ENCODE results near the gene FBXW8.
"Not testable (repeated sequence)": the region's sequence is repeated elsewhere in the genome, so short reads cannot be mapped to it uniquely, and the experiment has no call there.

FBXW8 gene

DNA sequence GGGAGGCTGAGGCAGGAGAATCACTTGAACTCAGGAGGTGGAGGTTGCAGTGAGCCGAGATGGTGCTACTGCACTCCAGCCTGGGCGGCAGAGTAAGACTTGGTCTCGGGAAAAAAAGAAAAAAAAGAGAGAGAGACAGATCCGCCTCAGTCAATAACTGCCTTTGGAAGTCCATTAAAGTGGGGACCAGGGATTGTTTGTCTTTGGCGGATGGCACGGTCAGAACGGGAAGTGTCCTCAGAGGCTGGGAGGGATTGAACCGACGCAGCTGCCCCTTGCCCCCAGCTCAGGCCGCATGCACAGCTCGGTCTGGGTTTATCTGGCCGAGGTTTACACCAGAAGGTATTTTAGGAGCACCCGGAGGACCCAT lies 134.0 kb downstream of the FBXW8 start:
- Mint-ChIP-seq H3K4me3 (no peak overlapping the region), H3K36me3 (ENCODE audit: low read depth) (no peaks in the 10 kb centered on the region), H3K4me1 (ENCODE audit: low read depth) (no peaks in the 10 kb centered on the region), H3K27ac (no peak overlapping the region), H3K27me3 (no peaks in the 10 kb centered on the region), H3K9me3 (no peaks in the 10 kb centered on the region)

DNA sequence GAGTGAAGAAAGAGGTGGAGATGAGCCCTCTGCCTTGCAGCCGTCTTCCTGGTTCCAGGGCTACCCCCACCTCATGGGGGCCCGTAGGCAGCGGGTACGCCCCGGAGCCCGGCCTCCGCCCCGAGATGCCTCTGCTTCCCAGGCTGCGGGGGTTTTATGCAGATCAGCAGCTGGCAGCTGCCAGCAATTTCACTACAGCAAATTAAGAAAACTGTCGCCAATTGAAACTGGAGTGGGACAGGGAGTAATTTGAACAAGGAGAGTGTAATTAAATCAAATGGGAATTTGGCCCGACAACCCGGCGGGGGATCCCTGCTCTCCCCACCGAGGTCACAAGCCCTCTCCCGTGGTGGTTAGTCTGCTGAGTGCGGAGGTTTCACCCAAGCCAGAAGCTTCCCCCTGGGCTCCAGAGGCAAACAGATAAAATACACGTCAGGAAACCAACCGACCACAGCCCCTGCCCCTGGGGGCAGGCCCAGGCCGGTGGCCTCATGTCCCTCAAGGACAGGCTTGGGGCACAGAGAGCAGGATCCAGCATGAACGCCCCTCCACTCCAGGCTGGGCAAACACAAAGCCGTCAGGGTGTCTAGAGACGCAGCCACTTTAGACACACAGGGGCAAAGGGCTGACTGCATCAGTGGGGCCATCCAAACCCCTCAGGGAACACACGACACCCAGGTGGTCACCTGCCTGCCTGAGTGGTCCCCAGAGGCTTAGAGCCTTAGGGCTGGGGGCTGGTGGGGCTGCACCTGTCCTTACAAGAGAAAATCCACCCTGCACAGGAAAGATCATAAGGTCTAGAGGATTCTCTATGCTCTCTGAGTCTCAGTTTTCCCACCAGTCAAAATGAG lies 134.6 kb downstream of the FBXW8 start:
- Mint-ChIP-seq H3K9me3 (no peaks in the 10 kb centered on the region), H3K27me3 (no peaks in the 10 kb centered on the region), H3K27ac (no peak overlapping the region), H3K4me1 (ENCODE audit: low read depth) (no peaks in the 10 kb centered on the region), H3K36me3 (ENCODE audit: low read depth) (no peaks in the 10 kb centered on the region), H3K4me3 (no peak overlapping the region)

DNA sequence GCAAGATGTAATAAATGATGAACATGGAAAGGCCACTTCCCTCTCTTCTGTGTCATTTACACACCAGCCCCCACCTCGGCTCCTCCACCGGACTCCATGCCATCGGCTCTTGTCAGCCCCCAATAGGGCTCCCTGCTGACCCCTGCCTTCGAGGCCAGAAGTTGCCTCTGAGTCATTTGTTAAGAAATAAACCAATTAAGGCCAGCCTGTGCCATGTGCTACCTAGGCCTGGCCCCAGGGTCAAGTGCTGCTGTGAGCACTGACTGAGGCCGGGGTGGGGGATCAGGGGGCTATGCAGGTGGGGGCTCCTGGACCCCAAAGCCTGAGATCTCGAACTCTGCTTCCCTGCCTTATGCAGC lies 135.2 kb downstream of the FBXW8 start:
- H3K27ac Mint-ChIP-seq: no peak overlapping the region
- H3K4me1 Mint-ChIP-seq (ENCODE audit: low read depth): no peaks in the 10 kb centered on the region
- no peaks in the 10 kb centered on the region for H3K27me3 Mint-ChIP-seq
- H3K4me3 Mint-ChIP-seq: no peak overlapping the region
- H3K36me3 Mint-ChIP-seq (ENCODE audit: low read depth): no peaks in the 10 kb centered on the region
- no peaks in the 10 kb centered on the region for H3K9me3 Mint-ChIP-seq

DNA sequence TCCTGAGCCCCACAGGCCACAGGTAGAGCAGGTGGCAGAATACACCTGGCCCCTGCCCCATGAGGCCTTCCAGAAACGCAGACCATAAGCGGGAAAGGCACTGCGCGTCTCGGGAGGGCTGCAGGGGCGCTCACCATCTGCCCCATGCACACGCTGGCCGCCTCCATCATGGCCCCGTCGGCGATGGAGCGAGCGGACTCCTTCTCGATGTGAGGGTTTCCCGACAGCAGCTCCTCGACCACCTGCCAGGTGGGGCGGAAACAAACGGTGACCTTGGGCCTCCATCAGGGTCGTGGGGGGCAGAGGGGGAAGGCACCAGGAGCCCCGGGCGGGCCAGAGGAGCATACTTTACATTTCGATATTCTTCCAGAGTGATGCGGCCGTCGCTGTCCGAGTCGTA lies 135.7 kb downstream of the FBXW8 start:
- H3K4me3 Mint-ChIP-seq: no peak overlapping the region
- H3K9me3 Mint-ChIP-seq: no peaks in the 10 kb centered on the region
- H3K27ac Mint-ChIP-seq: no peak overlapping the region
- no peaks in the 10 kb centered on the region for H3K27me3 Mint-ChIP-seq
- H3K36me3 Mint-ChIP-seq (ENCODE audit: low read depth): no peaks in the 10 kb centered on the region
- H3K4me1 Mint-ChIP-seq (ENCODE audit: low read depth): no peaks in the 10 kb centered on the region

DNA sequence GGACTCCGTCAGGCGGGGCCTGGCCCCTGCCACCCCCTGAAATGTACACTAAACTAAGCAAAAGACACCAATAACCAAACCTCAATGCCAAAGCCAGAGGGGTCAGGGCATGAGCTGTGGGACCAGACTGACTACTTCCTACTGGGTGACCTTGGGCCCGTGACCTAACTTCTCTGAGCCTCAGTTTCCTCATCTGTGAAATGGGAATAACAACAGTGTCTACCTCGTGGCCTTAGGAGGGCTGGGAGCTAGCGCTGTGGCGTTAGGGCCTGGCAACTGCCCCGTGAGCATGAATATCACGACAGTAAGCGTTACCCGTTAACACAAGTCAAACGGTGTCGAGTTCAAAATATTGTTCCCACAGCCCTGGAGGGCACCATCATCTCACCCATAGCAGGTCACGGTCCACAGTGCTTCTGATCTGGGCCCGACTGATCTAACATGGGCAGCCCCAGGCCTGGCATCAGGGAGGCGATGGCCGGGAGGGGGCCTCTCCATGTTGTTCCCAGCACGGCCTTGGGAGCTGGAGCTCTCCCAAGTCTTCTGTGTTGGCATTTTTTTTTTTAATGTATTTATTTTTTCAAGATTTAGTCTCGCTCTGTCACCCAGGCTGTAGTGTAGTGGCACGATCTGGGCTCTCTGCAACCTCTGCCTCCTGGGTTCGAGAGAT lies 136.2 kb downstream of the FBXW8 start:
- H3K27ac Mint-ChIP-seq: no peak overlapping the region
- H3K4me1 Mint-ChIP-seq (ENCODE audit: low read depth): no peaks in the 10 kb centered on the region
- H3K4me3 Mint-ChIP-seq: no peak overlapping the region
- H3K9me3 Mint-ChIP-seq: no peaks in the 10 kb centered on the region
- H3K36me3 Mint-ChIP-seq (ENCODE audit: low read depth): no peaks in the 10 kb centered on the region
- H3K27me3 Mint-ChIP-seq: no peaks in the 10 kb centered on the region

DNA sequence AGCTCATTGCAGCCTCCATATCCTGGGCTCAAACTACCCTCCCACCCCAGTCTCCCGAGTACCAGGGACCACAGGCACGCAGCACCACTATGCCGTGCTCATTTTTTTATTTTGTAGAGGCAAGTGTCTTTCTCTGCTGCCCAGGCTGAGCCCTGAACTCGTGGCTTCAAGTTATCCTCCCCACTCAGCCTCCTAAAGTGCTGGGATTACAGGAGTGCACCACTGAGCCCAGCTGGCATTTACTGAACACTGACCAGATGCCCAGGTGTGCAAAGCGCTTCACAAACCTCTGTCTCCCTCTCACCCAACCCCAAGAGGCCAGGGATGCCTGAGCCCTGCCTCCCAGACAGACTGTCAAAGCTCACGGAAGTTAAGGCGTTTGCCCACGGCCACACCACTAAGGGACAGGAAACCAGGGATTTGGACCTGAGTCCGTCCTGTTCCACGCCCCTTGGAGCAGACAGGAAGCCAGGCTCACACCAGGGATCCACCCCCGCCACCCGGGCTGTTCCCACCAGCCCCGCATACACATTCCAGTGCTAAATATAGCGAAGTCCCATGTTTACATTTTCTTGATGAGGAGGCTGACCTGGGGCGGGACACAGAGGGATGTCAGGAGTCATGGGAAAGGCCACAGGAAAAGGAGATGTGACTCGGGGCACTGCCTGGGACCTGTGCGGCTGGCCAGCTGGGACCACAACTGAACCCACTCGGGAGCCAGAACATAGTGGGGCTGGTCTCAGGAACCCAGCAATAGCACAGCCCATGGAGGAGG lies 137.2 kb downstream of the FBXW8 start:
- Mint-ChIP-seq H3K4me3 (no peak overlapping the region), H3K4me1 (ENCODE audit: low read depth) (no peaks in the 10 kb centered on the region), H3K27me3 (no peaks in the 10 kb centered on the region), H3K36me3 (ENCODE audit: low read depth) (no peaks in the 10 kb centered on the region), H3K9me3 (no peaks in the 10 kb centered on the region), H3K27ac (no peak overlapping the region)

DNA sequence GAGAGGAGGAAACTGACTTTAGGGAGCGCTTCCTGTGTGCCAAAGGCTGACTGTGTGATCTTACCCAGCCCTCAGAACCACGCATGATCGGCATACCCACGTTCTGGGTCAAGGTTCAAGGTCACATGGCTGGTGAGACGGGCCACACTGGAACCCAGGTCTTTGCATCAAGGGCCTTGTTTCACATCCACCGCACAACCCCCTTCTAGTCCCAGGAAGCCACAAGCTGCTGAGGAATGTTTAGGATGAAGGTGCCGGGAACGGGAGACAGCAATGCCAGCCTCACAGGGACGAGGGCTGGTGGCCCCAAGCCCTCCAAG lies 137.8 kb downstream of the FBXW8 start:
- Mint-ChIP-seq H3K4me3 (no peak overlapping the region), H3K27me3 (no peaks in the 10 kb centered on the region), H3K27ac (no peak overlapping the region), H3K36me3 (ENCODE audit: low read depth) (no peaks in the 10 kb centered on the region), H3K9me3 (no peaks in the 10 kb centered on the region), H3K4me1 (ENCODE audit: low read depth) (no peaks in the 10 kb centered on the region)

DNA sequence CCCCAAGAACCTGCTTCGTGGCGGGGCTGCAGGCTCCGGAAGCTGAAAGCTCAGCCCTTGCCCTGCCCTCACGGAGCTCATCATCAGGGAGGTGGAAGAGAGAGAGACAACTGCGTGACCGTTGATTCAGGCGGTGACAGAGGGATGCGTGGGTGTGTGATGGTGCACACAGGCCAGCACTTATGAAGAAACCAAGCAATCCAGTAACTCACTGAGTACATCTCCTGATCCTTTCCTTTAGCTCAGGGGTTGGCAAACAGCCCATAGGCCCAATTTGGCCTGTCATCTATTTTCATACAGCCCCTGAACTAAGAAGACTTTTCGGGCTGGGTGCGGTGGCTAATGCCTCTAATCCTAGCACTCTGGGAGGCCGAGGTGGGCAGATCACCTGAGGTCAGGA lies 138.5 kb downstream of the FBXW8 start:
- H3K9me3 Mint-ChIP-seq: no peaks in the 10 kb centered on the region
- H3K36me3 Mint-ChIP-seq (ENCODE audit: low read depth): no peaks in the 10 kb centered on the region
- H3K4me1 Mint-ChIP-seq (ENCODE audit: low read depth): no peaks in the 10 kb centered on the region
- no peak overlapping the region for H3K27ac Mint-ChIP-seq
- H3K27me3 Mint-ChIP-seq: no peaks in the 10 kb centered on the region
- no peak overlapping the region for H3K4me3 Mint-ChIP-seq

DNA sequence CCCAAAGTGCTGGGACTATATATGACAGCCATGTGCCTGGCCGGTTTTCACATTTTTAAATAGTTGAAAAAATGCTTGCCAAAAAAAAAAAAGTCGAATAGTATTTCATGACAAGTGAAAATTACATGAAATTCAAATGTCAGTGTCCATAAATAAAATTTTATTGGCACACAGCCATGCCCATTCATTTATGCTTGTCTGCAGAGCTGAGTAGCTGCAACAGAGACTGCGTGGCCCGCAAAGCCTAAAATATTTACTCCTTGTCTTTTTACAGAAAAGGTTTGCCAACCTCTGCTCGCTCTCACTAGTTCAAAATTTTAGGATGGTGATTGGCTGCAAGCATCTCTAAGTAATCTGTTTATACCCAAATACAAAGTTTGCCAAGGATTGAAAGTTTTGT lies 139.3 kb downstream of the FBXW8 start:
- Mint-ChIP-seq H3K9me3 (no peaks in the 10 kb centered on the region), H3K4me3 (no peak overlapping the region), H3K36me3 (ENCODE audit: low read depth) (no peaks in the 10 kb centered on the region), H3K27me3 (no peaks in the 10 kb centered on the region), H3K4me1 (ENCODE audit: low read depth) (no peaks in the 10 kb centered on the region), H3K27ac (no peak overlapping the region)

DNA sequence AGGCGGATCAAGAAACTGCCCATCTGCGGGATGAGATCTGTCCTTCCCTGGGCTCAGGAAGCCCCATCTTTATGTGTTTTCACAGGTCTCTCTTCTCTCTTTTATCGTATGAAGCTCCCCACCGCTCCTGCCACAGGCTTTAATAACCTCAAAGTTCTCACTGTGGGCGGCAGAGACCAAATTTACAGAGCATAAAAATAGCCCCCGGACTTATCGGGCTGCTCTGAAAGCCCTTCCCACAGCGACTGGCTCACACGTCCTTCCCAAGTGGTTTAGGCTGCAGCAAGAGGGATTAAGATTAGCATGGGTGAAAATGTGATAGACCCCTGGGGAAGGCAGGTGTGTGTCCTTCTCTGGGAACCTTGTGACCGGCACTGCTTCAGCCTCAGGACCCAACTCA lies 140.6 kb downstream of the FBXW8 start:
- H3K4me1 Mint-ChIP-seq (ENCODE audit: low read depth): no peaks in the 10 kb centered on the region
- no peaks in the 10 kb centered on the region for H3K27me3 Mint-ChIP-seq
- H3K4me3 Mint-ChIP-seq: no peak overlapping the region
- H3K9me3 Mint-ChIP-seq: no peaks in the 10 kb centered on the region
- H3K36me3 Mint-ChIP-seq (ENCODE audit: low read depth): no peaks in the 10 kb centered on the region
- no peak overlapping the region for H3K27ac Mint-ChIP-seq

DNA sequence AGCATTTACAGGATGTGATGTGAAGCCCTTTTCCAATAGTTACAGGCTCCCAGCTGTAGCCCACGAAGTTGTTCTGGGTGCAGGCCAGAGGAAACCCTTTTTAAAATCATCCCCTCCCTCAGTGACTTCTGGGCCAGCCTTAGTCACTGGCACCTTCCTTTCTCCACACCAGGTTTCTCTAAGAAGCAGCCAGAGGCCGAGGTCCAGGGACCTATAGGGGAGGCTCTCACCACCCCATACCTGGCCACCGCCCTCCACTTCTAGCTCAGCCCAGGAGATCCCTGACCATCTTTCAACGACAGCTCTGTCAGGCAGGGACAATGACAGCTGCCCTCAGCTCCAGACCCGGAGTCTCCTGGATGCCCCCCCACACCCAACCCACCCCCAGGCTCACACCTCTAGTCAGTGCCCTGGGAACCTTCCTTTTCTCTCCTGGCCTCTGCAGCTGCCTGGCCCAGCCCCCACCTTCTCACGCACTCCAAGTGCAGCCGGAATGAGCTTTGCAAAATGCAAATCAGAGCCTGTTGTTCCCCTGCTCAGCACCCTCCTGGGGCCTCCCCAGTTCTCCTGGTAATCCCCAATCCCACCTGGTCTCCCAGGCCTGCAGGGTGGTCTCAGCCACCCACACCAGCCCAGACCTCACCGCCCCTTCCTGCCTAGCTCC lies 141.8 kb downstream of the FBXW8 start:
- no peaks in the 10 kb centered on the region for H3K36me3 Mint-ChIP-seq (ENCODE audit: low read depth)
- no peaks in the 10 kb centered on the region for H3K27me3 Mint-ChIP-seq
- no peak overlapping the region for H3K4me3 Mint-ChIP-seq
- H3K4me1 Mint-ChIP-seq (ENCODE audit: low read depth): no peaks in the 10 kb centered on the region
- H3K27ac Mint-ChIP-seq: no peak overlapping the region
- H3K9me3 Mint-ChIP-seq: no peaks in the 10 kb centered on the region

DNA sequence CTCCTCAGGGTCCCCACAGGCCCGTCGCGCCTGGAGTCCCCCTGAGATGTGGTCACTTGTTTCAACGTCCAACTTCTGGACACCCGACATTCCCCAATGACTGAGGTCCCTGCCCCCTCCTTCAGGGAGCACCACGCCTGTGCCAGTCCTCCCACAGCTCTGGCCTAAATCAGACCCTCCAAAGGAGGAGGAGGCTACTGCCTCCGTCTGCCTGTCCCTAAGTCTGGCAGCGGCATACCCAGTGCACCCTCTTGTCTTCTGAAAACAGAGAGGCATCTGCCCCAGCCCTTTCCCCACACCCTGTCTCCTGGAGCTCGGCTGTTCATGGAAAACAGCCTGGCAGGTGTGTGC lies 142.3 kb downstream of the FBXW8 start:
- no peaks in the 10 kb centered on the region for H3K4me1 Mint-ChIP-seq (ENCODE audit: low read depth)
- H3K27ac Mint-ChIP-seq: no peak overlapping the region
- H3K4me3 Mint-ChIP-seq: no peak overlapping the region
- H3K36me3 Mint-ChIP-seq (ENCODE audit: low read depth): no peaks in the 10 kb centered on the region
- no peaks in the 10 kb centered on the region for H3K27me3 Mint-ChIP-seq
- no peaks in the 10 kb centered on the region for H3K9me3 Mint-ChIP-seq

DNA sequence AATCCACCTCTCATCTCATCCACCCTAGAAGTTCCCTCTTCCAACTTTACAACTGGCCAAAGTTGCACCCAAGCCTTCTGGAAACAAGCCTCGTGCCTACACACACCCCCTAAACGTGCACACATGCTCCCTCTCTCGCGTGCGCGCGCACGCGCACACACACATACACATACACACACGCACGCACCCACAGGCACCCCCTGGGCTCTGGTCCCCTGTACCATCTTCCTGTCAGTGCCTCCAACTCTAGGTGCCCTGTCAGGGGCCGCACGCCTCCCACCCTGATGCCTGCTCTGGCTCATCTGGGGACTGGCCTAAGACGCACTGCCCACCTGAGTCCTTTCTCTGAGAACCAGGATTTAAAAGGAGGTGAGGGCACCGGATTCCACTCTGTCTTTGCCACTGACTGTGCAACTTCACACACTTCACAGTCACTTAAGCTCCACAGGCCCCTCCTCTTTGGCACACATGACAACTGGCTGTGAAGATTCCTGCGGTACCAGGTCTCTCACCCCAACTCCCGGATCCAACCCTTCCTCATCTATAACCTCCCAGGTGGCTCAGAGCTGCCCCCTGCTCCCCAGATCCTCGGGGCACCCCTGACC lies 142.9 kb downstream of the FBXW8 start:
- no peaks in the 10 kb centered on the region for H3K9me3 Mint-ChIP-seq
- H3K36me3 Mint-ChIP-seq (ENCODE audit: low read depth): no peaks in the 10 kb centered on the region
- no peaks in the 10 kb centered on the region for H3K27me3 Mint-ChIP-seq
- H3K27ac Mint-ChIP-seq: no peak overlapping the region
- H3K4me1 Mint-ChIP-seq (ENCODE audit: low read depth): no peaks in the 10 kb centered on the region
- H3K4me3 Mint-ChIP-seq: no peak overlapping the region

DNA sequence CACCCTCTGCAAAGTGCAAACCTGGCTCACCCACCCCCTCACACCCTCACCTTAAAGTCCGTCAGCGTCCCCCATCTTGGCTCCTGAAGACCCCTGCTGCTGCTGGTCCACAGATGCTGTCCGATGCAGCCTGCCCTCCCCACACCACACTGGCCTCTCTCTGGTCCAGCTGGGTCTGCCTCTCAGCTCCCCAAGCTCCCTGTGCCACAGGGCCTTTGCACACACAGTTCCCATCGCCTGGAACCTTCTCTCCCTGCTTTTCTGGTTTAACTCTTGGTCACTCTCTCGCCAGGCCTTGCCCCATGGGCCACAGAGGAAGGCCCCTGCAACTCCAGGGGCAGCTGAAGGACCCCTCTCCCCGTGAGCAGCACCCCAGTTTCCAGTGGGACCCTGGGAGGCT lies 143.5 kb downstream of the FBXW8 start:
- H3K9me3 Mint-ChIP-seq: no peaks in the 10 kb centered on the region
- H3K27me3 Mint-ChIP-seq: no peaks in the 10 kb centered on the region
- no peaks in the 10 kb centered on the region for H3K36me3 Mint-ChIP-seq (ENCODE audit: low read depth)
- no peaks in the 10 kb centered on the region for H3K4me1 Mint-ChIP-seq (ENCODE audit: low read depth)
- no peak overlapping the region for H3K4me3 Mint-ChIP-seq
- no peak overlapping the region for H3K27ac Mint-ChIP-seq

DNA sequence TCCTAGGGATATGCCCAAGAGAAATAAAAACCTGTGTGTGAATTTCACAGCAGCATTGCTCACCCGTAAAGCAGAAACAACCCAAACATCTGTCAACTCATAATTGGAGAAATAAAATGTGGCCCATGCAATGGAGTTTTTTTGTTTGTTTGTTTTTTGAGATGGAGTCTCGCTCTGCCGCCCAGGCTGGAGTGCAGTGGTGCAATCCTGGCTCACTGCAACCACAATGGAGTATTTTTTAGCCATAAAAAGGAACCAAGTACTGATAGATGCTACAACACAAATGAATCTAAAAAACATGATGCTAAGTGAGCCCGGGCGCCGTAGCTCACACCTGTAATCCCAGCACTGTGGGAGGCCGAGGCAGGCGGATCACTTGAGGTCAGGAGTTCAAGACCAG lies 146.9 kb downstream of the FBXW8 start:
- H3K27me3 Mint-ChIP-seq; H3K36me3 Mint-ChIP-seq (ENCODE audit: low read depth); H3K27ac Mint-ChIP-seq; H3K4me3 Mint-ChIP-seq; H3K9me3 Mint-ChIP-seq; H3K4me1 Mint-ChIP-seq (ENCODE audit: low read depth): not testable (repeated sequence)
